NCI-H345 treated with DMSO at 0.1 percent for 48 hours (cell line): ENCODE measurements around the gene CCDC92.

ENCODE experiments used
- DNase-seq: peaks from one replicate; lab custom pipeline; 2025; ENCODE audit not compliant: unreplicated experiment; lab: John Stamatoyannopoulos, UW

Gene CCDC92, protein sequence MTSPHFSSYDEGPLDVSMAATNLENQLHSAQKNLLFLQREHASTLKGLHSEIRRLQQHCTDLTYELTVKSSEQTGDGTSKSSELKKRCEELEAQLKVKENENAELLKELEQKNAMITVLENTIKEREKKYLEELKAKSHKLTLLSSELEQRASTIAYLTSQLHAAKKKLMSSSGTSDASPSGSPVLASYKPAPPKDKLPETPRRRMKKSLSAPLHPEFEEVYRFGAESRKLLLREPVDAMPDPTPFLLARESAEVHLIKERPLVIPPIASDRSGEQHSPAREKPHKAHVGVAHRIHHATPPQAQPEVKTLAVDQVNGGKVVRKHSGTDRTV

DNA sequence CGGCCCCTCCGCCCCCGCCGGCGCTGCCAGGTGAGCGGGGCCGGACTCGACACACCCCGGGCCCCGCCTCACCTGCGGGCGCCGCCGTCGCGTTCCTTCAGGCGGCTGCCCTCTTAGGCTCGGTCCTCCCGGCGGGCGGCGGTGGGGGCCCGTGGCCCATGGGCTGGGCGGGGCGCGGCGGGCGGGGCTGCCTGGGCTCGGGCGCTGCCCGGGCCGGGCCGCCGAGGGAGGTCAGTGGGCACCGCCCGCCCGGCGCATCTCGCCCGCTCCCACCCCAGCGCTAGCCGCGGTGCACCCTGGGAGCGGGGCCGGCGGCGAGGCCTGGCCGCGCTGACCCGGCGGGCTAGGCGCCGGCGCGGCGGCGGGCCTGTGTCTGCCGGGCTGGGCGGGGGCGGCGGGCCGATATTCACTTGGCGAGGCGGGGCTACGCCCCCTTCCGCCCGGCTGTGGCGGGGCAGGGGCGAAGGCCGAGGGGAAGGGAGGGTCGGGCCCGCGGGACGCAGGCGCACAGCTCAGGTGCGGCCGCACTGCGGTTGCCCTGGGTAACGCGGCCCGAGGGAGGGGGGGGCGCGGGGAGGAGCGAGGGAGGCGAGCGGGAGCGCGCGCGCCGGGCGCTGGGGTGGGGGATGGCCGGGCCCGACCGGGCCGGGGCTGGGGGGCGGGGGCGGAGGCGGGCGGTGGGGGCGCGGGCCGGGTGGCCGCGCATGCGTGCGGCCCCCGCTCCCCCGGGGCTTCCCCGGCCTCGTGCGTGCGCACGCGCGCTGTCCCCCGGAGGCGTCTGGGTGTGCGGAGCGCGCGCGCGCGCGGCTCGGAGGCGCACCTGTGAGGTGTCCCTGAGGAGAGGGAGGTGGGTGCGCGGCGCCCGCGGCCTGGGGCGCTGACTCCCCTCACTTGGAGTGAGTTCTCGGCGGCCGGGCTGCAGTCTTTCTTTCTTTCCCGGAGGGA is at the start of gene CCDC92, which contains the start of gene ZNF664:
CCDC92 (minus strand) TSS at position 375 of the 945 bp plus-strand sequence. CDS start 28,526 bp downstream, outside the sequence.
ZNF664 (plus strand) TSS at position 759 of the 945 bp plus-strand sequence. CDS start 38,930 bp downstream, outside the sequence.
- DNase-seq, result peak; percentile 96

DNA sequence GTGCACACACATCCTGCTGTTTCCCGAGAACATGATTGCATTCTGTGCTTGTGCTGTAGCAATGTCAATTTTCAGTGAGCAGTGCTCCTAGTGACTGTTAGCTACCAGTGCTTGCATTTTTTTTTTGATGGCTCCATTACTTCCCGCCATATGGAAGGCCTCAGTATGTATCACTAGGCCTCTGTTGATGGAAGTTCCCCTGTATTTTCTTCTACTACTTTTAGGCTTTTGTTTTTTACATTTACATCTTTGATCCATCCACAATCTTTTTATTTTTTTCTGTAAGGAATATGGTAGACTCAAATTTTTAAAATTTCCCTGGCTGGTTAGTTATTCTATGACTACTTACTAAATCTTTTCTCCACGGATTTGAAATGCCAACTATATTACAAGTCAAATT is 49.5 kb upstream of the CCDC92 start:
- DNase-seq, result no peak

DNA sequence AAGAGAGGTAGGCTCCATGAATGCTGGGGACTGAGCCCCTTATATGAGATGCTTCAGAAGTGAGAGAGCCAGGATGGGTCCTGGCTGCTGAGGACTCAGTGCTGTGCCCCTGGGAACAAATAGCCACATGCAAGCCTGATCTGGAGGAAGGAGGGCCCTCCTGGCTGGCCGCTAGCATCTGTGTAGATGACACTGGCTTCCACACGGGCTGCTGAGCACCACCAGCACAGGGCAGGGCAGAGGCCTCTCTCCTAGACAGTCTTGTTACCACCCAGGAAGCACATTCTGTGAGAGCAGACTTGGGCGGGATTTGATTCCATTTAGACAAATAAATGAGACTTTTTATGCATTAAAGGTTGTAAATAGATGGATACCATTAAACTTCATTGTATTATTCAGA is 48.4 kb upstream of the CCDC92 start:
- no peak for DNase-seq

- DNase-seq, result no peak
These were observed 47.9 kb upstream of the CCDC92 start for GRCh38 chr12:124020514-124020949.

GRCh38 chr12:124019115-124019514 is 46.5 kb upstream of the CCDC92 start:
- DNase-seq, result no peak

DNA sequence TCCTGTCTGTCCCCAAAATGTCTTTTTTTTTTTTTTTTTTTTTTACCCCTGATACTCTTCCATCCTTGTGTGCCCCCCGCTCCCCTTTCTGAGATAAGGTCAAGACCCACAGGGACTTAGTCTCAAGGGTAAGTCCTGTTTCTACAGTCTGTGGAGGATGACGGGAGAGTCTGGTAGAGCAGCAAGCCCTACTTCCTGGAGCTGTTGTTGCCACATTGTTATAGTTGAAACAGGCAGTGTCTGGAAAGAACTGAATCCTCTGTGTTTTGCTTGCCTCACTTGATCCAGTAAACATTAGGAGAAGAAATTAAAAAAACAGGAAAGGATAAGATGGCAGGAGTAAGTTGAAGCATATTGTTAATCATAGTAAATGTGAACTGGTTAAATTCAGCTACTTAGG is 45.9 kb upstream of the CCDC92 start:
- no peak for DNase-seq

DNA sequence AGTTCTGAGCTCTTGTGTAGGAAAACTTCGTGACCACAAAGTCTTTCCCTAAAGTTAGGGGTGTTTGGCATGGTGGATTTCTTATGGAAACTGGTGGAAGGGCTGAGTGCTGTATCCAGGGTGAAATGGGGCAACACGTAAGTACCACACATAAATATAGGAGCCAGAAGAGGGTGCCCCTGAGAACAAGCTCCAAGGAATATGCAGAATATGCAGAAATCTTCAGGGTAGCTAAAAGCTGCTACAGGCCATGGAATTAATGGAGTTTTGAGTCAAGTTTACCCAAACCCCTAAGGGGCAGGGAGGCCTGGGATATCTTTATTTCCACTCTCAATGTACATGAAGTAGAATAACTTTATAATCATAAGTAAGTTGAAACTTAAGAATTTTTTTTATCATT is 44.4 kb upstream of the CCDC92 start:
- no peak for DNase-seq

DNA sequence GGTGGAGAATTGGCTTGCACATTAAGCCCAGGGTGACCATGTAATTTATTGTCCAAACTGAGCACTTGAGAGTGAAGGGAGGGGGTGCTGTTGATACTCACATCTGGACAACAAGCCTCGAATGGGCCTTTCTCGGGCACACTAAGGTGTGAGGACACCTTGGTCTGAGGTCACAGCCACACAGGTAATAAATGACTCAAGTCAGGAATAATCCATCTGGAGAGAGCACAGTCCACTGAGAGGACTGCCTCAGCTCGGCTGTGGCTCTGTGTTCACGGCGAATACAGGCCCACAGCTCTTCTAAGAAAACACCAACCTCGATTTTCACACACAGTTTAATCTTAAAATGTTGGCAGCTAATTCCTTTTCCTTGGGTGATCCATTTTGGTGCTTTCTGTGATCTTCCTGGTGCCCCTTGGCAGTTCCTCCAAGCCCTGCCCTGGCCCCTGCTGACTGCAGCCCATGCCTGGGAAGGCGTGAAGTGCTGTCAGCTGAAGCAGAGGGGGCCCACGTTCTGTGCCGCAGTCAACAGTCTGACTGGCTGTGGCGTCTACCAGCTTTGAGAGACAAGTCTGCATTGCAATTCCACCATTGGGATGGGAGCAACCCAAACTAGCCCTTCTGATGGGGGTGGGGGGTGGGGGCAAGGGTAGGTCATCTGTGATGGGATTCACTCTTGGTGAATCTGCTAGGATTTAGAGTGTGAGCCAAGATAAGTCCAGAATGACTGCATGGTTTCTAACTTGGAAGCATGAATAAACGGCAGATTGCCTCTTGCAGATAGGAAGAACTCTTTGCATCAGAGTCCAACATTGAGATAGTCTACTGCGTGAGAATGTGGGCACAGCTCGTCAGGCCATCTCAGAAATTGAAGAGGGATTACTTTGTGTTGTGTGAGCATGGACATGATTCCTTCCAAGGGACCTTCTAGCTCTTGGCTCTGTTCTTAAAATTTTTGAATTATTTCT is 43.1 kb upstream of the CCDC92 start:
- DNase-seq, result no peak

- DNase-seq, result no peak
These were observed 40.4 kb upstream of the CCDC92 start for GRCh38 chr12:124013073-124013472.

DNA sequence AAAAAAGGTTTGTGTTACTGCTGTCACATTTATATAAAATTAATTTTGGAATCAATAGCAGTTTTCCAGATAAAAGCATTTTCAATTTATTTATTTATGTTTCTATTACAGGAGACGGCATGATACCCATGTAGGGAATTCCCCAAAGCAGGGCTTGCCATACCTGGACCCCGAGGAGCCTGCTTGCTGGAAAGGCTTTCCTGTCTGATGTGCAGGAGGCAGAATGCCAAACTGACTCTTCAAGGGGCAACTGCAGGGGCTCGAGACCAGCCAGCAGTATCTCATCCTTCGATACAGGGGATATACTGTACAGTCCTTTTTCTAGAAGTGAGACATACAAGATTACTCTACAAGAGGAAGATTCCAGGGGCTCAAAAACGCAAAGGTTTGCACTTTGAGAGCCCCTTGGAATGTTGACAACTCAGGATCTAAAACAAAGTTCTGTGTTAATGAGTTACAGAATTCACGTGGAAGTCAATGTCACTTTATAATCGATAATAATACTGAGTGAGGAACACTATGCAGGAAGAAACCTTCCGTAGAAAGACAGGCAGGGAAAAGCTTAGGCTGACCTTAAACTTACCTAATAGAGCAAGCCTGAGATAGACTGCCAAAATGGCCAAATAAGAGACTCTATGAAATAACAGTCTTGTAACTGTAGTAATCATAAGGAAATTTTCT is 38.9 kb upstream of the CCDC92 start:
- DNase-seq, result no peak

DNA sequence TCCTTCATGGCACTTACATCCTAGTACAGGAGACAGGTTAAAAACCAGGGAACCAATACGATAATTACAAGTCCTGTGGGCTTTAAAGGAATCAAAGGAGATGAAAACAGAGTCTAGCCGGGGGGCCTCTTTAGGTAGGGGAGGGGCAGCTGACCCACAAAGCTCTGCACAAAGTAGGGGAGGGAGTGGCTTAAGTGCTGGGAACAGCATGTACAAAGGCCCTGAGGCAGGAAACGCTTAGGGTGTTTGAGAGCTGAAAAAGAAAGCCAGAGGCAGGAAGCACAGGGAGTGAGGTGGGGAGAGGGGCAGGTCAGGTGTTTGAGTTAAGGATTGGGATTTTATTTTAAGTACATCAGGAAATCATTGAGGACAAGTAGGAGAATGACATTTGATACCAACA is 38.1 kb upstream of the CCDC92 start:
- no peak for DNase-seq

- DNase-seq, result no peak
These were observed 37.1 kb upstream of the CCDC92 start for GRCh38 chr12:124009781-124010180.

GRCh38 chr12:124008595-124008994 is 36.0 kb upstream of the CCDC92 start:
- no peak for DNase-seq

DNA sequence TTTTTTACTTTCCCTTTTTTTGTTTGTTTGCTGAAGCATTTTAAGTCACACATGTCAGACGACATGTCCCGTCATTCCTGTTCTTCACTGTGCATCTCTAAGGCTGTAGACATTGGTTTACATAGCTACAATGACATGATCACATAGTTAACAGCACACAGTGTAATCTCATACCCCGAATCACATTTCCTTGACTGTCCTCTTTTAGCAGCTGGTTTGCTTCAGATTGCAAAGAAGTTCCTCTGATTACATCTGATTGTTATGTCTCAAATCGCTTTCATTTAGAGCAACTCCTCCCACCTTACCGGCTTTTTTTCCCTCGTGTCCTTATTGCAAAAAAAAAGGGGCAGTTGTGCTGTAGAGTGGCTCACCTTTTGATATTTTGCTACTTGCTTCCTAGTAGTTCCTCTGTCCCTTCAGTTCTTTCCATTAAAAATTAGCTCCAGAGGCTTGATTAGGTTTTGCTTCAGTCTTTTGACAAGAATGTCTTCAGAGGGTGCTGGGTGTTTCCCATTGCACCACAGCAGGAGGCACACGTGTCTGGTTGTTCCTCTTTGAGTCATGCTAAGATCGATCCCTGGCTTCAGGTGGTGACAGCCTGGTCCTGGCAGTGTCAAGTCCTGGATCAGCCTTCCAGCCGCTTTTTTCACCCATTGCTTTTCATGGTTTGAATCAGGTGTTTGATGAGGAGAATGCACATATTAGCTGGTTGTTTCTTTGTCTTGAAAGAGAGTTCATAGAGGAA is 35.4 kb upstream of the CCDC92 start:
- DNase-seq, result no peak

GRCh38 chr12:124006846-124007713 is 34.4 kb upstream of the CCDC92 start:
- DNase-seq, result no peak

DNA sequence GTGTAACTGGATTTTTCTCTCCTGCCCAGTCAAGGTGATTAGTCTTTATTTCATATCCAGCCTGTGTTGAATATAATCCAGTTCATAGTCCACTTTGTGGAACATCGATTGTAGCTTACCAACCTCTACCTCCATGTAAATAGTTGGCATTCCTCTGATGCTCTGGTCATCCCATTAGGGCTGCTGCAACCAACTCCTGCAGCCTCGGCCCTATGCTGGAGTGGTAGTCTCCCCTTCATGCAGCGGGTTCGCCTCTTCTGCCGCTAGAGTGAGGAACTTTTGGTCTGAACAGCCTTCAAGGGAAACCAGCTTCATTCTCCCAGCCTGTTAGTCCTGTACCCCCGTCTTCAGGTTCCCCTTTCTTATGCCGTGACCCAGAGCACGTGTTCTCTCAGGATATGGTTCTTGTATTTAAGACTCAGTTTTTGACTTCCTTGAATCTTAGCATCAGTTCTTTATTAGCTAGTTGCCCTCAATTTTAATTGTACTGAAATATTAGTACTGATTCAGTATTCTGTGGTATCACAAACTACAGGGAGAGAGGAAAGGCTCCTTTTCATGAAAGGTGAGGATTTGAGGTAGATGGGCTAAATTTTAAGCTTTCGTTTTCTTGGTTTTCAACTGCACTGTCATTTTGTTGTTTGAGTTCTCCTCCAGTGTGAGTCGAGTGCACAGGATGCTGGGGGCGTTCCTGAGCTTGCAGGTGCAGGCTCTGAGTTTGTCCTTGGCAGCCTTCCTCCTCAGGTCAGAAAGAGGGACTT is 33.6 kb upstream of the CCDC92 start:
- no peak for DNase-seq

- DNase-seq, result no peak
These were observed 31.7 kb upstream of the CCDC92 start for GRCh38 chr12:124004233-124004875.
